ENCODE measurements around the gene C3orf49. TPM values are rescaled to one million over a fixed set of nuclear protein-coding genes. Genes with fewer than 3 reads are reported as not detected.

Gene C3orf49
- polyA plus RNA-seq, 1 experiment = not detected

GRCh38 chr3:63855333-63855940 lies 36.3 kb downstream of the C3orf49 start:
- TF ChIP-seq CTCF (IDR thresholded peaks at IDR 0.05; ENCODE audit: low read depth, low read length) = no peak
- POLR2A ChIA-PET = no interaction called here
- H3K27me3 ChIP-seq (ENCODE audit: control insufficient read depth, insufficient read depth, low read length) = no peaks in the 10 kb centered on the region
- no peaks in the 10 kb centered on the region for H3K9me3 ChIP-seq (ENCODE audit: control insufficient read depth, insufficient read depth, low read length)
- no peak overlapping the region for H3K27ac ChIP-seq (ENCODE audit: low read depth, low read length)
- no peak for DNase-seq (ENCODE audit: low read depth, low spot score)
- no peak overlapping the region for H3K4me3 ChIP-seq (ENCODE audit: low read depth, low read length)
- CTCF ChIA-PET = no interaction called here

- Histone ChIP-seq H3K27me3 (ENCODE audit: control insufficient read depth, insufficient read depth, low read length) (no peaks in the 10 kb centered on the region), H3K4me3 (ENCODE audit: low read depth, low read length) (no peak overlapping the region), H3K9me3 (ENCODE audit: control insufficient read depth, insufficient read depth, low read length) (no peaks in the 10 kb centered on the region), H3K27ac (ENCODE audit: low read depth, low read length) (no peak overlapping the region)
- no peak for DNase-seq (ENCODE audit: low read depth, low spot score)
- CTCF ChIA-PET = no interaction called here
- POLR2A ChIA-PET = no interaction called here
- TF ChIP-seq CTCF (IDR thresholded peaks at IDR 0.05; ENCODE audit: low read depth, low read length) = no peak
These were observed 38.2 kb downstream of the C3orf49 start for GRCh38 chr3:63857311-63857710.

GRCh38 chr3:63860776-63861175 lies 41.7 kb downstream of the C3orf49 start:
- ChIA-PET POLR2A (no interaction called here), CTCF (interaction anchor here (1.9 kb wide), 1 partner anchor 133 kb away, joined by 7 read pairs; no protein-coding TSS in a partner anchor)
- no peak for DNase-seq (ENCODE audit: low read depth, low spot score)
- no peak overlapping the region for H3K27ac ChIP-seq (ENCODE audit: low read depth, low read length)
- no peaks in the 10 kb centered on the region for H3K27me3 ChIP-seq (ENCODE audit: control insufficient read depth, insufficient read depth, low read length)
- peaks cover 3% of the 10 kb centered on the region; the same call in 1 of the 2 replicates for H3K9me3 ChIP-seq (ENCODE audit: control insufficient read depth, insufficient read depth, low read length)
- no peak overlapping the region for H3K4me3 ChIP-seq (ENCODE audit: low read depth, low read length)
- TF ChIP-seq CTCF (IDR thresholded peaks at IDR 0.05; ENCODE audit: low read depth, low read length) = no peak

GRCh38 chr3:63861306-63861705 lies 42.2 kb downstream of the C3orf49 start:
- no peak for TF ChIP-seq CTCF (IDR thresholded peaks at IDR 0.05; ENCODE audit: low read depth, low read length)
- no peak for DNase-seq (ENCODE audit: low read depth, low spot score)
- Histone ChIP-seq H3K27ac (ENCODE audit: low read depth, low read length) (no peak overlapping the region), H3K4me3 (ENCODE audit: low read depth, low read length) (no peak overlapping the region), H3K9me3 (ENCODE audit: control insufficient read depth, insufficient read depth, low read length) (peaks cover 3% of the 10 kb centered on the region; the same call in 1 of the 2 replicates), H3K27me3 (ENCODE audit: control insufficient read depth, insufficient read depth, low read length) (no peaks in the 10 kb centered on the region)
- ChIA-PET CTCF (interaction anchor here (1.9 kb wide), 1 partner anchor 132 kb away, joined by 7 read pairs; no protein-coding TSS in a partner anchor), POLR2A (no interaction called here)

GRCh38 chr3:63862804-63863149 lies 43.7 kb downstream of the C3orf49 start:
- no peaks in the 10 kb centered on the region for H3K27me3 ChIP-seq (ENCODE audit: control insufficient read depth, insufficient read depth, low read length)
- CTCF ChIA-PET = interaction anchor here (1.9 kb wide), 1 partner anchor 131 kb away, joined by 7 read pairs; no protein-coding TSS in a partner anchor
- no peak for DNase-seq (ENCODE audit: low read depth, low spot score)
- H3K27ac ChIP-seq (ENCODE audit: low read depth, low read length) = peak overlapping the region; percentile 61
- peaks cover 3% of the 10 kb centered on the region; the same call in 1 of the 2 replicates for H3K9me3 ChIP-seq (ENCODE audit: control insufficient read depth, insufficient read depth, low read length)
- TF ChIP-seq CTCF (IDR thresholded peaks at IDR 0.05; ENCODE audit: low read depth, low read length) = no peak
- POLR2A ChIA-PET = interaction anchor here (0.6 kb wide), 1 partner anchor 84 kb away, joined by 3 read pairs; no protein-coding TSS in a partner anchor
- peak overlapping the region; percentile 83 for H3K4me3 ChIP-seq (ENCODE audit: low read depth, low read length)
